Psoas muscle (tissue), 8 donors: ENCODE data around the gene IGFLR1. TPM values are rescaled to one million over a fixed set of nuclear protein-coding genes. Genes with fewer than 3 reads are reported as not detected.
"Not testable (repeated sequence)": the region's sequence is repeated elsewhere in the genome, so short reads cannot be mapped to it uniquely, and the experiment has no call there.

Source experiments
- ATAC-seq, 4 donors: fragments of 200-7000 bp; cut with Tn5 transposase; one replicate each; pipeline ENCODE4 v1.9.1; 2020; ENCODE audit warnings: moderate library complexity in 3 of 4, mild to moderate bottlenecking in 2 of 4
- DNase-seq, 2 donors: peaks; one replicate each; pipeline ENCODE4 v3.0.0-alpha.2; 2020
- H3K27ac ChIP-seq: fragments of 200-600 bp; one replicate; pipeline ENCODE4 v1.8.0; 2022
- H3K27me3 ChIP-seq, 3 donors: fragments of 200-600 bp in 1 of 3; one replicate each; pipeline versions ENCODE4 v1.6.1 to v1.8.0; 2013 to 2022; ENCODE audit warnings: low read length in 2 of 3, mild to moderate bottlenecking in 2 of 3, moderate library complexity in 1 of 3; ENCODE audit not compliant: insufficient read depth in 3 of 3
- H3K36me3 ChIP-seq, 2 donors: fragments of 200-600 bp in 1 of 2; one replicate each; pipeline versions ENCODE4 v1.6.1 to v1.8.0; 2013 to 2022; ENCODE audit warnings: low read depth in 1 of 2, mild to moderate bottlenecking in 1 of 2, moderate library complexity in 1 of 2; ENCODE audit not compliant: insufficient read depth in 1 of 2
- H3K4me1 ChIP-seq: fragments of 200-600 bp; one replicate; pipeline ENCODE4 v1.8.0; 2022
- H3K4me3 ChIP-seq: fragments of 200-600 bp; one replicate; pipeline ENCODE4 v1.8.0; 2022; ENCODE audit warnings: mild to moderate bottlenecking
- H3K9me3 ChIP-seq: fragments of 200-600 bp; one replicate; pipeline ENCODE4 v1.8.0; 2022
- CTCF ChIP-seq: fragments of 200-600 bp; IDR thresholded peaks from one replicate; pipeline ENCODE4 v1.8.0; 2022; ENCODE audit warnings: antibody characterized with exemption
- WGBS, 3 donors: extraction: QIAGEN DNeasy Blood & Tissue Kit; methylation state at CpG; one replicate each; pipeline versions ENCODE4 v1.1.6 to v1.1.7; 2013; 5-methylcytosine and 5-hydroxymethylcytosine counted together
- intact Hi-C, 2 donors: fragments of 100-400 bp; cut with DNase I; formaldehyde crosslinking; loops; one replicate each; pipeline versions ENCODE4 v1.11.0 to v1.14.2; 2022
- polyA plus RNA-seq, 3 donors: library from polyadenylated mRNA; stranded (reverse); fragments of 200-250 nt; gene quantifications; one replicate each; pipeline ENCODE4 v1.2.3, GENCODE V29; 2013
- total RNA-seq, 4 donors: library from RNA; stranded (reverse); fragmentation: NEBNext Ultra II Directional in 2 of 4; extraction: Animal tissue kit (Norgen Biotek cat#: 25700) in 2 of 4; gene quantifications; one replicate each; pipeline versions ENCODE4 v1.2.1 to v1.2.4, GENCODE V29; 2021 to 2023
- donor health status: healthy with polysubstance abuse.
- donor health status: DM: no; HTN: no; CAD: no; lungs with moderate emphysema.
- donor health status: Bipolar disorder and iron deficiency.
- donor health status: healthy.
- donor health status: DM: yes; HTN: yes; CAD: no.
- donor health status: DM: no; HTN: no; CAD: no.
- donor health status: DM: no; HTN: no; CAD: no.
- donor health status: DM: yes; HTN: yes; CAD: no.

IGFLR1 gene
- total and polyA plus RNA-seq, 7 donors = 2.0 to 12.4 (median 5.8) TPM

- Histone ChIP-seq H3K9me3 (no peaks in the 10 kb centered on the region), H3K4me3 (peak overlapping the region; percentile 95), H3K36me3 (peaks cover 0 to 15% of the 10 kb centered on the region in 2 donors), H3K27me3 (no peaks in the 10 kb centered on the region), H3K27ac (no peak overlapping the region), H3K4me1 (peaks cover 7% of the 10 kb centered on the region)
- peak; percentile 9 to 43 (median 20) for ATAC-seq
- 7 to 34% (median 21%) methylated on average over 9 of the region's 9 CpGs for WGBS, 3 donors
- TF ChIP-seq CTCF = no peak
- DNase-seq = no peak
- intact Hi-C loops = no loop called here
Observed at GRCh38 chr19:35775046-35775297, 32.7 kb upstream of the IGFLR1 start.

- no peak for DNase-seq
- peak in 1 of 4 donors; percentile 10 for ATAC-seq
- intact Hi-C loops = no loop called here
- Histone ChIP-seq H3K36me3 (peaks cover 0 to 12% of the 10 kb centered on the region in 2 donors), H3K27me3 (no peaks in the 10 kb centered on the region), H3K9me3 (no peaks in the 10 kb centered on the region), H3K27ac (no peak overlapping the region), H3K4me3 (peak overlapping the region; percentile 95), H3K4me1 (peaks cover 7% of the 10 kb centered on the region)
- TF ChIP-seq CTCF = no peak
- WGBS, 3 donors = 33 to 50% (median 40%) methylated on average over 16 of the region's 16 CpGs
Observed at GRCh38 chr19:35774274-35775045, 32.2 kb upstream of the IGFLR1 start.

GRCh38 chr19:35773020-35773806 lies 31.0 kb upstream of the IGFLR1 start:
- intact Hi-C loops = no loop called here
- no peak for TF ChIP-seq CTCF
- no peak for ATAC-seq

GRCh38 chr19:35772362-35772761 lies 30.1 kb upstream of the IGFLR1 start:
- H3K4me1 ChIP-seq, H3K27ac ChIP-seq, intact Hi-C loops, H3K4me3 ChIP-seq, H3K27me3 ChIP-seq, DNase-seq, ATAC-seq, H3K9me3 ChIP-seq, H3K36me3 ChIP-seq: not testable (repeated sequence)
- 91 to 95% (median 94%) methylated on average over 5 of the region's 5 CpGs for WGBS, 3 donors

More at GRCh38 chr19:35773020-35773806, 31.0 kb upstream of the IGFLR1 start:
- Histone ChIP-seq H3K9me3 (no peaks in the 10 kb centered on the region), H3K4me1 (peaks cover 7% of the 10 kb centered on the region), H3K27me3 (no peaks in the 10 kb centered on the region), H3K27ac (no peak overlapping the region), H3K4me3 (no peak overlapping the region), H3K36me3 (no peaks in the 10 kb centered on the region)
- WGBS, 3 donors = 45 to 59% (median 49%) methylated on average over 9 of the region's 9 CpGs
- no peak for DNase-seq

GRCh38 chr19:35768082-35768421 lies 25.8 kb upstream of the IGFLR1 start:
- DNase-seq = no peak
- H3K9me3 ChIP-seq = no peaks in the 10 kb centered on the region

More at GRCh38 chr19:35768082-35768421, 25.8 kb upstream of the IGFLR1 start:
- no peak overlapping the region for H3K4me3 ChIP-seq
- ATAC-seq = peak in 1 of 4 donors; percentile 4
- WGBS, 3 donors = 69 to 71% (median 69%) methylated on average over 15 of the region's 15 CpGs
- H3K36me3 ChIP-seq = peaks cover 0 to 27% of the 10 kb centered on the region in 2 donors
- H3K4me1 ChIP-seq = no peaks in the 10 kb centered on the region
- intact Hi-C loops = no loop called here
- TF ChIP-seq CTCF = no peak
- H3K27me3 ChIP-seq = no peaks in the 10 kb centered on the region
- no peak overlapping the region for H3K27ac ChIP-seq
